HFFc6 (cell line): Measurements from ENCODE around the gene ILDR1. TPM values are rescaled to one million over a fixed set of nuclear protein-coding genes. Genes with fewer than 3 reads are reported as not detected.
"Not testable (repeated sequence)": the region's sequence is repeated elsewhere in the genome, so short reads cannot be mapped to it uniquely, and the experiment has no call there.

Source experiments
- DNase-seq: peaks from one replicate; pipeline ENCODE4 v3.0.0-alpha.2; 2018
- H3K27ac Mint-ChIP-seq: 2 replicates; pipeline ENCODE4 v1.8.0; 2020; ENCODE audit warnings: mild to moderate bottlenecking, mixed read lengths
- H3K27me3 Mint-ChIP-seq: 2 replicates; pipeline ENCODE4 v1.8.0; 2021; ENCODE audit warnings: mild to moderate bottlenecking, moderate library complexity, mixed read lengths; ENCODE audit not compliant: insufficient read depth
- H3K36me3 Mint-ChIP-seq: 2 replicates; pipeline ENCODE4 v1.8.0; 2021; ENCODE audit warnings: low read depth, mixed read lengths
- H3K4me1 Mint-ChIP-seq: 2 replicates; pipeline ENCODE4 v1.8.0; 2020; ENCODE audit warnings: low read depth, mixed read lengths
- H3K4me3 Mint-ChIP-seq: 2 replicates; pipeline ENCODE4 v1.8.0; 2020; ENCODE audit warnings: mild to moderate bottlenecking, moderate library complexity, mixed read lengths
- H3K9me3 Mint-ChIP-seq: 2 replicates; pipeline ENCODE4 v1.8.0; 2020; ENCODE audit warnings: mild to moderate bottlenecking, mixed read lengths
- CTCF ChIP-seq: fragments of 200-600 bp; sonication (generic); IDR thresholded peaks from 2 replicates; pipeline ENCODE4 v1.5.0; 2021; ENCODE audit warnings: antibody characterized with exemption, mild to moderate bottlenecking
- total RNA-seq, 6 experiments: library from RNA; stranded (reverse); fragmentation: NEBNext Ultra II Directional; extraction: Animal tissue kit (Norgen Biotek cat#: 25700); gene quantifications; 2 replicates in 1 of 6; 3 replicates in 5 of 6; pipeline ENCODE4 v1.2.3, GENCODE V29; 2021

The ILDR1 gene
- total RNA-seq, 6 experiments from 2014 or later = not detected

GRCh38 chr3:121948641-121949040, 73.4 kb downstream of the ILDR1 start:
- DNase-seq = no peak
- Mint-ChIP-seq H3K27me3 (peaks cover 2% of the 10 kb centered on the region; the same call in 1 of the 2 replicates), H3K27ac (no peak overlapping the region), H3K9me3 (peaks cover 5% of the 10 kb centered on the region; the same call in 1 of the 2 replicates), H3K4me3 (no peak overlapping the region), H3K36me3 (no peaks in the 10 kb centered on the region), H3K4me1 (no peaks in the 10 kb centered on the region)
- TF ChIP-seq CTCF = no peak

DNA sequence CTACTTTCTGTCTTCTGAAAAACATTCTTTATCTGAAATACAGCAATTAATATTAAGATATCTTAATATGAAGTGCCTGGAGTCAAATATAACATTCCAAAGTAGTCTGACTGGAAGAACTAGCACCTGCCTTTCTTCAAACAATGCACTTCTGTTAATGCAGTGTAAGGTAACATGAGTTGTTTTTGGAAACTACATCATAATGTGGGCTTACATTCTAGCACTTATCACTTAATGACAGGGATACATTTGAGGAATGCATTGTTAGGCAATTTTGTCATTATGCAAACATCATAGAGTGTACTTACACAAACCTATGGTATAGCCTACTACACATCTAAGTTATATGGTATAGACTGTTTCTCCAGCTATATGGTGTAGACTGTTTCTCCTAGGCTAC, 78.6 kb downstream of the ILDR1 start:
- no peak for DNase-seq
- no peak for TF ChIP-seq CTCF
- H3K36me3 Mint-ChIP-seq = no peaks in the 10 kb centered on the region
- no peaks in the 10 kb centered on the region; the same call in 1 of the 2 replicates for H3K27me3 Mint-ChIP-seq
- no peak overlapping the region for H3K27ac Mint-ChIP-seq
- H3K9me3 Mint-ChIP-seq = no peaks in the 10 kb centered on the region
- H3K4me1 Mint-ChIP-seq = no peaks in the 10 kb centered on the region
- H3K4me3 Mint-ChIP-seq = no peak overlapping the region

GRCh38 chr3:121942116-121942786, 79.8 kb downstream of the ILDR1 start:
- no peak overlapping the region for H3K27ac Mint-ChIP-seq

GRCh38 chr3:121941592-121941991, 80.5 kb downstream of the ILDR1 start:
- no peak for TF ChIP-seq CTCF
- Mint-ChIP-seq H3K36me3 (no peaks in the 10 kb centered on the region), H3K4me1 (no peaks in the 10 kb centered on the region), H3K27me3 (no peaks in the 10 kb centered on the region; the same call in 1 of the 2 replicates), H3K9me3 (no peaks in the 10 kb centered on the region), H3K27ac (no peak overlapping the region), H3K4me3 (no peak overlapping the region)
- no peak for DNase-seq

More at GRCh38 chr3:121942116-121942786, 79.8 kb downstream of the ILDR1 start:
- Mint-ChIP-seq H3K4me3 (no peak overlapping the region), H3K27me3 (no peaks in the 10 kb centered on the region; the same call in 1 of the 2 replicates), H3K9me3 (no peaks in the 10 kb centered on the region), H3K4me1 (no peaks in the 10 kb centered on the region), H3K36me3 (no peaks in the 10 kb centered on the region)
- TF ChIP-seq CTCF = no peak
- peak; percentile 18 for DNase-seq

DNA sequence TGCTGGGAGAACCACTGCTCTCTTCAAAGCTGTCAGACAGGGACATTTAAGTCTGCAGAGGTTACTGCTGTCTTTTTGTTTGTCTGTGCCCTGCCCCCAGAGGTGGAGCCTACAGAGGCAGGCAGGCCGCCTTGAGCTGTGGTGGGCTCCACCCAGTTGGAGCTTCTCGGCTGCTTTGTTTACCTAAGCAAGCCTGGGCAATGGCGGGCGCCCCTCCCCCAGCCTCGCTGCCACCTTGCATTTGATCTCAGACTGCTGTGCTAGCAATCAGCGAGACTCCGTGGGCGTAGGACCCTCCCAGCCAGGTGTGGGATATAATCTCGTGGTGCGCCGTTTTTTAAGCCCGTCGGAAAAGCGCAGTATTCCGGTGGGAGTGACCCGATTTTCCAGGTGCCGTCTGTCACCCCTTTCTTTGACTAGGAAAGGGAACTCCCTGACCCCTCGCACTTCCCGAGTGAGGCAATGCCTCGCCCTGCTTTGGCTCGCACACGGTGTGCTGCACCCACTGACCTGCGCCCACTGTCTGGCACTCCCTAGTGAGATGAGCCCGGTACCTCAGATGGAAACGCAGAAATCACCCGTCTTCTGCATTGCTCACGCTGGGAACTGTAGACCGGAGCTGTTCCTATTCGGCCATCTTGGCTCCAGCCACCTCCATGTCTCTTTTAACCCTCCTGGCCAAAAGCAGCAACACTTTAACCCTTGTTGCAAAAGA, 83.7 kb downstream of the ILDR1 start:
- H3K27me3 Mint-ChIP-seq, H3K4me3 Mint-ChIP-seq, H3K4me1 Mint-ChIP-seq, H3K9me3 Mint-ChIP-seq, DNase-seq, H3K27ac Mint-ChIP-seq, H3K36me3 Mint-ChIP-seq: not testable (repeated sequence)

Other genes starting within 250 kb of the ILDR1 start
- gene IQCB1, start 187.2 kb downstream of the ILDR1 start, total RNA-seq = 10 to 100 TPM in 4 of 6 experiments, 1 to 10 TPM in 2; 8.4 to 11.9 (median 10.1) TPM
- gene EAF2, start 187.0 kb downstream of the ILDR1 start, total RNA-seq = 1 to 10 TPM; 1.4 to 1.8 (median 1.7) TPM
- under 1 TPM in 5 of 6 experiments, not detected in 1; 0.09 to 0.35 (median 0.14) TPM for gene SLC15A2, start 127.8 kb downstream of the ILDR1 start, total RNA-seq
- not detected for gene CD86, start 33.1 kb upstream of the ILDR1 start, total RNA-seq
- under 1 TPM in 1 of 6 experiments, not detected in 5; 0.03 TPM for gene CASR, start 161.4 kb upstream of the ILDR1 start, total RNA-seq